NCI-H774 (cell line): Measurements from ENCODE around the gene RBM8A.

Experiments used
- DNase-seq: peaks from one replicate; lab custom pipeline; 2025; lab: John Stamatoyannopoulos, UW

RBM8A gene

DNA sequence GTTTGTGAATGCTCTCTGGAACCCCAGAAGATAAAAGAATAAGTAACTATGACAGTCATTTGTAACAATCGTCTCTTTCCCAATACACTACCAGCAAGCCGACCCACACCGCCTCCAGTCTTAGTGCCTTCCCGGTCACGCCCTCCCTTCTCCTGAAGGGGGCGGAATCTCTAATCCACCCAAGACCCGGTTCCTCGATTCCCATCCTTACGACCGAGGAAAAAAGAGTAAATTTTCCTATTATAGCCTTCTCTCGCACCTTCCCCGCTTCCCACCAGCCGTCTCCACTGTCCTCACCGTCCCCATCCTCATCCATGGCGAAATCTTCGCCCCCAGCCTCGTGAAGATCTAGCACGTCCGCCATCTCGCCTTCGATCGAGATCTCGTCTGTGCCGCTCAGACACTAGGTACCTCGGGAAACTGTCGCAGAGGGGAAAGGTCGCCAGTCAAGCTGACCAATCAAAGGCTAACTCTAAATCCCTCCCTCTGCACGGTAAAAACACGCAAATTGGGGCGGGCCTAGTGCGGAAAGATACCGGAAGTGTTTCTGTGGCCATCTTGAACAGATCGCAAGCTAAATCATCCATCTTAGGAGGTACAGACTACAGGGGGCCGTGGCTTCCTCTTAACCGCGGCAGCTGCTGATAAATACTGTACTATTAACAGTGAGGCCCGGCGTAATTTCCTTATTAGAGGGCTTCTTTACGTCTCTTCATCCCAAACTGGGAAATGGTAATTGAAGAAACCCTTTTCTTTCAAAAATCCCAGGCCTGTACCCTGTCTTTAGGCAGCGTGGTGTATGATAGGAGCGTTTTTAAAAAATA, at the start of gene RBM8A:
Gene RBM8A, minus strand, starts transcription at position 422 of the 824 bp plus-strand sequence. Its CDS starts 58 bp downstream, at position 364.
- peak; percentile 98 for DNase-seq

DNA sequence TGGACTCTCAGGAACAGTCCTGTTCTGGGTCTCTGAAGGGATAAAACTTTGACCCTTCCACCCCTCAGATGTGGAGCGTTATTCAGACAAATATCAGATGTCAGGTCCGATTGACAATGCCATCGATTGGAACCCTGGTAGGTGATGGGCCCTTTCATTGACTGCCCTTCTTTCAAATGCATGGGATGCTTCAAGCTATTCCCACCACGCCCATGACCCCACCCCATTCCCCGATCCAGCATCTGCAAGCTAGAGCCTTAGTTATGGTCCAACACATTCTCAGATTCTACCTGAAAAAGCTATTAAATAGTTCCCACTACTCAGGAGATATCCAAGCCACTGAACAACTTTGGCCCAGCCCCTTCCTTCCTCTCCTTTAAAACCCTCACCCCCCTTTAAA, 49.7 kb upstream of the RBM8A start:
- no peak for DNase-seq

DNA sequence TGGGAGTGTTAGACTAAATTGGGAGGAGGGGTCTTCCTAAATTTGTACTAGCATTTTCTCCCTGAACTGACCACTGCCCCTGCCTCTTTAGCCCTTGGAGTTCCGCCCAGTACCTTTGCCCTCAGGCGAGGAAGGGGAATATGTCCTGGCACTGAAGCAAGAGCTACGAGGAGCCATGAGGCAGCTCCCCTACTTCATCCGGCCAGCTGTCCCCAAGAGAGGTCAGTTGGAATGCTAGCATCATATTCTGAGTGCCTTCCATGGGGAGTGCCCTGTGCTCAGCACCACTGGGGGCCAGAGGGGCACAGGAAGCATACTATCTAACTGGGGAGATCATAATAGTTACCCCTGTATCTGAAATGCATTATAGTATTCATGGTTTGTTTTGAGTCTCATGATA, 47.9 kb upstream of the RBM8A start:
- DNase-seq: no peak

DNA sequence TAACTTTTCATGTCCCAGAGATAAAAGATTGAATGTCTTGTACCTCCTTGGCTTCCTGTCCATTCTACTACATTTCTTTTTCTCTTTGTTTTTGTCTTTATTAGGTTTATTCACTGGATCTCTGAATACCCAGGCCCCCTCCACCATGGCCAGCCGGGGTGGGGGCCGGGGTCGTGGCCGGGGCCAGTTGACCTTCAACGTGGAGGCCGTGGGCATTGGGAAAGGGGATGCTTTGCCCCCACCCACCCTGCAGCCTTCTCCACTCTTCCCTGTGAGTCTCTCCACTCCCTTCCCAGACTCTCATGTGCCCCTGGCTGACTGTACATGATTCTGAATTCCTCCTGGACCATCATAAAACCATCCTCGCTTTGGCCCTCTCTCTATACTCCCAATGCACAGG, 47.4 kb upstream of the RBM8A start:
- no peak for DNase-seq

DNA sequence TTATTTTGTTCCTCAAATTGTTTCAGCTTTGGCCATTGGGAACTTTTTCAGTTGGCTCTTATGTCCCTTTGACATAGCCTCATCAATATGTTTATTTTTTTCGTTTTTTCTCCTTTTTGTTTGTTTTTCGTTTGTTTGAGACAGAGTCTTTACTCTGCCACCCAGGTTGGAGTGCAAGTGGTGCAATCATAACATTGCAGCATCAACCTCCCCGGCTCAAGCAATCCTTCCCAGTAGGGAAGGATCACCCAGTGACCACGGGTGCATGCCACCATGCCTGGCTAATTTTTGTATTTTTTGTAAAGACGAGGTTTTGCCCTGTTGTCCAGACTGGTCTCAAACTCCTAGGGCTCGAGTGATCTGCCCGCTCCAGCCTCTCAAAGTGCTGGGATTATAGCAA, 45.3 kb upstream of the RBM8A start:
- no peak for DNase-seq

DNA sequence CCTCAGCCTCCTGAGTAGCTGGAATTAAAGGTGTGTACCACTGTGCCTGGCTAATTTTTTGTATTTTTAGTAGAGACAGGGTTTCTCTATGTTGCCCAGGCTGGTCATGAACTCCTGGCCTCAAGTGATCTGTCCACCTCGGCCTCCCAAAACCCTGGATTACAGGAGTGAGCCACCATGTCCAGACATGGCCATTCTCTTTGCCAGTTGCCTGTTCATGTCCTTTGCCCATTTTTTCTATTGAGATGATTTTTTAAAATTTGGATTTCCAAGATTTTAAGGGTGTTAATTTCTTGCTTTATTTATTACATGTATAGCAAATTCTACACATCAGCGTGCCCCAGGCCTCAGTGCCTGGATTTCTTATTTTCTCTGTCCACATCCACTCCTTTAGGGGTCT, 40.0 kb upstream of the RBM8A start:
- no peak for DNase-seq

GRCh38 chr1:145965119-145965744, 37.9 kb upstream of the RBM8A start:
- DNase-seq: no peak

DNA sequence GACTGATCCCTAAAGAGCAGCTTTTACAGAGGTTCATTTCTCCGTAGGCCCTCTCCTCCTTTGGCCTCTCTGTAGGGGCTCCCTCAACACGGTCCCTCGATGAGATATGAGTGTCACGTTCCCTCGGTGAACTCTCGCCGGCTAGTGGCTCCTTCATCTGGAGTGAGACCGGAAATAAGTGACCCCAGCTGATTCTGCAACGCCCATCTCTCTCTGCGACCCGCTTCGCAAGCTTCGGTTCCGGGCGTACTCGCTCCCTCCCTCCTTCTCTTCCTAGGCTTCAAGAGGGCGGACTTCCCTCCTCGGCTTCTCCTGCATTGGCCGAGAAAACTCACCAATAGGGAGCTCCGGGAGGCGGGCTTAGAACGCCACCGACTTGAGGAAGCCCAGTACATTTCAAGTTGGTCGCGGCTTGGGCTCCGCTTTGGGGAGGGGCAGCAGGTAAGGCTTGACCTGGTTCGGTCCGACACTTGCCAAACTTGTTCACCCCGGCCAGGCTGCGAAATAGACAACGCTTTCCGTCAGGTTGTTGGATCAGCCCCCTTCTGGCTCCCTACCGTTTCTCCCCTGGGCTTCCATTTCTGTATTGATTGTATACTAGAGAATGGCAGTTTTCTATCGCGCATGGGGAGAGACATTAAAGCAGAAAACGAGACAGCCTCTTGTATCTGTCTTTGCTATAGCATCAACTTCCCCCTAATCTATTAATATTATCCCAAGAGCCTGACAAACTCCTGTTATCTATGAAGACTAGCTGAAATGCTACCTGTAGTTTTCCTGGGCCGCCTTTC, 37.2 kb upstream of the RBM8A start, which contains the start of the genes ANKRD34A and POLR3GL:
Gene ANKRD34A, minus strand, starts transcription at position 248 of the 791 bp plus-strand sequence. CDS start 2,816 bp downstream, outside the sequence.
Gene POLR3GL, plus strand, starts transcription at position 363 of the 791 bp plus-strand sequence. CDS start 10,176 bp downstream, outside the sequence.
- peak; percentile 94 for DNase-seq

GRCh38 chr1:145963265-145964019, 36.2 kb upstream of the RBM8A start:
- DNase-seq: peak; percentile 16

- no peak for DNase-seq
These were observed 35.1 kb upstream of the RBM8A start for GRCh38 chr1:145962157-145963102.

GRCh38 chr1:145961425-145962156, 34.3 kb upstream of the RBM8A start:
- no peak for DNase-seq

- no peak for DNase-seq
These were observed 33.8 kb upstream of the RBM8A start for GRCh38 chr1:145961109-145961424.

GRCh38 chr1:145960468-145961108, 33.3 kb upstream of the RBM8A start:
- DNase-seq: peak; percentile 61

GRCh38 chr1:145959957-145960467, 32.7 kb upstream of the RBM8A start:
- DNase-seq: no peak

GRCh38 chr1:145959333-145959732, 32.0 kb upstream of the RBM8A start:
- no peak for DNase-seq

GRCh38 chr1:145958734-145959133, 31.4 kb upstream of the RBM8A start:
- DNase-seq: no peak

DNA sequence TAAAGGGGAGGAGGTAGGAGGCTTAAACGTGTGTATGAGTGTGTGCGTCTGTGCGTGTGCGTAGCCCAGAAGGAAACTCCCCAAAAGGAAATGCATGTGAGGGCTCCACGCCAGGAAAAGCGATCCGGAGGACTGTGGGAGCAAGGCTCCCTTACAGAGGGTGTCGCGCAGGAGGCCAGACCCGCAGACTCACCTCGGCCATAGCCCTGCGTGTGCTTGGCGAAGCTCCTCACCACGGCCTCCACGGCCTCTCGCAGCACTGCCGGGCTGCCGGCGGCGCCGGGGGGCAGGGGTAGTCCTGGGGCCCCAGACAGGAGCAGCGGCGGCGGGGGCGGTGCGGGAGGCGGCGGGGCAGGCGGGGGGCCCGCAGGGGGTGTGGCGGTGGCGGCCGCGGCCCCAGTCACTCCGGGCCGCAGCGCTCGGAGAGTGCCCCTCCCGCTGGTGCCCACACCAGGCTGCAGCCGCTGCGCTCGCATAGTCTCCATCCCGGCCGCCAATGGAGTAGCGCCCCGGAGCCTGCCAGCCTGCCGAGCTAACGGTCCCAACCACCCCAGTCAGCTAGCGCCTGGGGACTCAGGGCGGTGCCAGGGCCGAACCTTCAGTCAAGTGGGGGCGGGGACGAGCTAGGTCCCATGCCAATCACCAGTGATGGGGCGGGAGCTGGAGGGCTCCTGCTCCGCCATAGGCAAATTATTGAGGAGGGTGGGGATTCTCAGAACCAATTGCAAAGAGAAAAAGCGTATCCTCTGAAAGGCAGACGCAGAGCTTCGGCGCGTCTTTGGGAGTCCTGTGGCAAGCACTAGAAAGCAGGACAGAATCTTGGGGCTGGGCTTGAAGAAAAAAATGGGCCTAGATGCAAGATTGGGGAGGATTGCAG, 30.4 kb upstream of the RBM8A start, which contains the start of gene LIX1L:
Gene LIX1L, minus strand, starts transcription at position 575 of the 877 bp plus-strand sequence. Its CDS starts 90 bp downstream, at position 485.
- DNase-seq: peak; percentile 97
